ENCODE data around the gene DMGDH.

DMGDH gene

GRCh38 chr5:79030663-79031484 lies 38.6 kb downstream of the DMGDH start:
- no peak for DNase-seq
- no peak overlapping the region for H3K4me3 ChIP-seq (ENCODE audit: low read depth, low read length)

GRCh38 chr5:79025054-79025472 lies 44.4 kb downstream of the DMGDH start:
- DNase-seq: peak; percentile 65
- TF ChIP-seq CTCF (IDR thresholded peaks at IDR 0.05; ENCODE audit: low read depth, low read length): peak; percentile 70
- H3K36me3 ChIP-seq: no peaks in the 10 kb centered on the region
- no peaks in the 10 kb centered on the region for H3K9me3 ChIP-seq (ENCODE audit: severe bottlenecking)
- H3K4me3 ChIP-seq (ENCODE audit: low read depth, low read length): peak overlapping the region; percentile 36
- no peaks in the 10 kb centered on the region for H3K27me3 ChIP-seq (ENCODE audit: insufficient read depth, low read depth, severe bottlenecking)
- H3K27ac ChIP-seq: peak overlapping the region; percentile 3; the same call in 1 of the 2 replicates

More at GRCh38 chr5:79030663-79031484, 38.6 kb downstream of the DMGDH start:
- Histone ChIP-seq H3K27ac (no peak overlapping the region), H3K36me3 (no peaks in the 10 kb centered on the region), H3K27me3 (ENCODE audit: insufficient read depth, low read depth, severe bottlenecking) (no peaks in the 10 kb centered on the region), H3K9me3 (ENCODE audit: severe bottlenecking) (no peaks in the 10 kb centered on the region)
- TF ChIP-seq CTCF (IDR thresholded peaks at IDR 0.05; ENCODE audit: low read depth, low read length): no peak

- Histone ChIP-seq H3K9me3 (ENCODE audit: severe bottlenecking) (no peaks in the 10 kb centered on the region), H3K4me3 (ENCODE audit: low read depth, low read length) (no peak overlapping the region), H3K36me3 (no peaks in the 10 kb centered on the region), H3K27ac (no peak overlapping the region), H3K27me3 (ENCODE audit: insufficient read depth, low read depth, severe bottlenecking) (no peaks in the 10 kb centered on the region)
- no peak for DNase-seq
- TF ChIP-seq CTCF (IDR thresholded peaks at IDR 0.05; ENCODE audit: low read depth, low read length): no peak
Measured at GRCh38 chr5:79023947-79024346, 45.5 kb downstream of the DMGDH start.

GRCh38 chr5:79023348-79023747 lies 46.1 kb downstream of the DMGDH start:
- Histone ChIP-seq H3K27ac (no peak overlapping the region), H3K9me3 (ENCODE audit: severe bottlenecking) (no peaks in the 10 kb centered on the region), H3K36me3 (no peaks in the 10 kb centered on the region), H3K4me3 (ENCODE audit: low read depth, low read length) (no peak overlapping the region), H3K27me3 (ENCODE audit: insufficient read depth, low read depth, severe bottlenecking) (no peaks in the 10 kb centered on the region)
- no peak for TF ChIP-seq CTCF (IDR thresholded peaks at IDR 0.05; ENCODE audit: low read depth, low read length)
- no peak for DNase-seq

GRCh38 chr5:79022771-79023170 lies 46.7 kb downstream of the DMGDH start:
- no peaks in the 10 kb centered on the region for H3K36me3 ChIP-seq
- no peak for TF ChIP-seq CTCF (IDR thresholded peaks at IDR 0.05; ENCODE audit: low read depth, low read length)
- no peak overlapping the region for H3K27ac ChIP-seq
- H3K9me3 ChIP-seq (ENCODE audit: severe bottlenecking): no peaks in the 10 kb centered on the region
- no peak for DNase-seq
- H3K4me3 ChIP-seq (ENCODE audit: low read depth, low read length): no peak overlapping the region
- no peaks in the 10 kb centered on the region for H3K27me3 ChIP-seq (ENCODE audit: insufficient read depth, low read depth, severe bottlenecking)
